ENCODE data around the gene DSTN.

DSTN gene

DNA sequence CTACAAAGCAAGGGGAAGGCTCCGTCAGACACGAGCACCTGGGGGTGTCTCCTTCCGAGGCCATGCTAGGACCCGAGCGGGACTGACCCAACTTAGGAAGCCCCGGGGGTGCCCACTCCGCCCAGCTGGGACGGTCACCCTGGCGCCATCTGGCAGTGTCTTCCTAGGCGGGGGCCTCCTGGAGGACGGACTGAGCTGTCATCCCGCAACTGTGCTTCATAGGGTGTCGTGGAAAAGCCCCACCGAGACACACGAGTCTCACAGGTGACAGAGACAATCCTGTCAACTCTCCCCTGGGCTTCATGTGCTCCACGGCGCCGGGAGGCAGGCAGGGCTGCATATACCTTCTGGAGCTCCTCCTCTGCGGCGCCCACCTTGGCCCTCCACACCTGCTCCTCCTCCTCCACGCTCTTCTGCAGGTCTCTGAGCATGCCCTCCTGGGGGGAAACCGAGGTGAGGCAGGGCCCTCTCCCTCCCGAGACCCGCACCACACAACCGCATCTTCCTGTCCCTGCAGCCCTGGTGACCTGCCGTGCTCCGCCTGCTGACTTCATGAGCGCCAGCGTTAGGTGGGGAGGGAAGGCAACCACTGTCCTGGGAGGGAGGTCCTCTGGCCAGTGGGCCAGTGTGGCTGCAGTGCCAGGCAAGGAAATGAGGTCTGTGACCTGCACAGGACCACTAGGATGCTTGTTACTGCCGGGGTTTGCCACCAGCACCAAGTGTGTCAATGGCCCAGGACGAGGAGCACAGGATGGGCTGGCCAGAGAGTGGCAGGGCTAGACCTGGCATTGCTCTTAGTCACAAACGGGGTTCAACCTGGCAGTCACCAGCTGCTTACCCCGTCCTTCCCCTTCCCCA, 50.7 kb downstream of the DSTN start:
- WGBS, 2 donors (ENCODE audit: extremely low coverage in 2 of 2, insufficient read length in 2 of 2, insufficient replicate concordance in 1 of 2), result no CpG with 5 or more reads among the region's 33 CpGs
- Histone ChIP-seq H3K27ac (replicated peaks; ENCODE audit: low read length) (no peak overlapping the region), H2BK12ac (ENCODE audit: low read length) (no peak overlapping the region), H3K14ac (ENCODE audit: low read length) (no peak overlapping the region), H2BK120ac (ENCODE audit: low read depth, low read length) (no peak overlapping the region), H4K91ac (ENCODE audit: low read depth, low read length, poor library complexity) (no peak overlapping the region), H3K79me1 (ENCODE audit: low read depth, low read length) (no peaks in the 10 kb centered on the region), H2AK5ac (ENCODE audit: low read depth, low read length) (no peak overlapping the region), H3K4me3 (ENCODE audit: low read length in 2 of 2) (peak overlapping the region in 1 of 2 donors; percentile 1), H3K18ac (ENCODE audit: low read length) (no peak overlapping the region), H3K4me1 (ENCODE audit: control insufficient read depth in 2 of 2, insufficient read depth in 1 of 2, low read depth in 1 of 2, low read length in 2 of 2) (no peaks in the 10 kb centered on the region), H3K4me2 (ENCODE audit: insufficient read depth, low read length, poor library complexity, severe bottlenecking) (no peak overlapping the region), H3K27me3 (ENCODE audit: control insufficient read depth in 3 of 3, insufficient read depth in 3 of 3, low read depth in 1 of 3, low read length in 3 of 3) (no peaks in the 10 kb centered on the region), H3K9ac (ENCODE audit: low read depth, low read length, poor library complexity) (no peak overlapping the region), H4K8ac (ENCODE audit: low read depth, low read length) (no peak overlapping the region), H3K9me3 (replicated peaks in 1 of 2; ENCODE audit: control insufficient read depth in 2 of 2, insufficient read depth in 1 of 2, low read depth in 1 of 2, low read length in 2 of 2) (no peaks in the 10 kb centered on the region), H2AFZ (ENCODE audit: low read length) (no peak overlapping the region), H3K23ac (ENCODE audit: low read depth, low read length, poor library complexity) (no peak overlapping the region), H2BK5ac (ENCODE audit: low read length) (no peak overlapping the region), H3K4ac (ENCODE audit: low read length) (no peak overlapping the region), H3K36me3 (replicated peaks in 1 of 2; ENCODE audit: control insufficient read depth in 2 of 2, insufficient read depth in 2 of 2, low read length in 2 of 2) (peaks cover 25 to 37% of the 10 kb centered on the region in 2 donors), H2BK15ac (ENCODE audit: low read length) (no peak overlapping the region)
- no peak for DNase-seq (ENCODE audit: low spot score)

DNA sequence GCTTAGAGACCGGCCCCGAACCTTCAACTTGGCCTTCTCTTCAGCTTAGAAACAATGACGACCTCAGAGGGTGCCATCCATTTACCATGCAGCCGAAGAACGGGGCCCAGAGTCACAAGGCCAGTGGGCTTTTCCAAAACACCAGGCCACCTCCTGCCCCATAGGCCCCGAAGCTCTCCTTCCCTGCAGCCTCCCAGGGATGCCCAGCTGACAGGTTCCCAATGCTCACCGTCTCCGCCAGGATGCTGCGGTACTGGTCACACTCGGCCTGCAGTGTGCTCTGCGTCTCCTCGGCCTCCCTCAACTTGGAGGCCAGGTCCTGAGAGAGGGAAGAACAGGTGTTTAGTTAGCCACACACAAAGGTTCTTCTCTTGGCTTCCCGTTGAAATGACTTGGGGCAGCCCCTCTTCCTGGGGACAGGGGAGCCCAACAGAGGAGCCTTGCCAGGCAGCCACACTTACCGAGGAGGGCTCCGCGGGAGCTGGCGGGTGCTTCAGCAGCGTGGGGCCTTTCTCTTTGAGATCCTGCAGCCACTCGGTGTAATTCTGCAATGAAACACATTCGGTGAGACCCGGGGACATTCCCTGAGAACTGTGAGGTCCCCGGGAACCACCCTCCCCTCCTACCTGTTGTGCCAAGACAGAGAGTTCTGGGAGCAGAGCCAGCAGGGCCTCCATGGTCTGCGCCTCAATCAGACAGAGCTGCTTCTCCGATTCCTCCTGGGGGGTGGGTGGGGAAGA, 51.5 kb downstream of the DSTN start:
- Histone ChIP-seq H2BK12ac (ENCODE audit: low read length) (no peak overlapping the region), H3K14ac (ENCODE audit: low read length) (no peak overlapping the region), H3K27me3 (ENCODE audit: control insufficient read depth in 3 of 3, insufficient read depth in 3 of 3, low read depth in 1 of 3, low read length in 3 of 3) (no peaks in the 10 kb centered on the region), H3K4ac (ENCODE audit: low read length) (no peak overlapping the region), H2AK5ac (ENCODE audit: low read depth, low read length) (no peak overlapping the region), H3K9me3 (replicated peaks in 1 of 2; ENCODE audit: control insufficient read depth in 2 of 2, insufficient read depth in 1 of 2, low read depth in 1 of 2, low read length in 2 of 2) (no peaks in the 10 kb centered on the region), H4K8ac (ENCODE audit: low read depth, low read length) (no peak overlapping the region), H3K4me1 (ENCODE audit: control insufficient read depth in 2 of 2, insufficient read depth in 1 of 2, low read depth in 1 of 2, low read length in 2 of 2) (no peaks in the 10 kb centered on the region), H3K27ac (replicated peaks; ENCODE audit: low read length) (no peak overlapping the region), H3K9ac (ENCODE audit: low read depth, low read length, poor library complexity) (no peak overlapping the region), H3K18ac (ENCODE audit: low read length) (no peak overlapping the region), H3K23ac (ENCODE audit: low read depth, low read length, poor library complexity) (no peak overlapping the region), H4K91ac (ENCODE audit: low read depth, low read length, poor library complexity) (no peak overlapping the region), H2BK120ac (ENCODE audit: low read depth, low read length) (no peak overlapping the region), H3K4me2 (ENCODE audit: insufficient read depth, low read length, poor library complexity, severe bottlenecking) (no peak overlapping the region), H2AFZ (ENCODE audit: low read length) (no peak overlapping the region), H2BK15ac (ENCODE audit: low read length) (no peak overlapping the region), H3K4me3 (ENCODE audit: low read length in 2 of 2) (no peak overlapping the region), H3K36me3 (replicated peaks in 1 of 2; ENCODE audit: control insufficient read depth in 2 of 2, insufficient read depth in 2 of 2, low read length in 2 of 2) (peaks cover 27 to 37% of the 10 kb centered on the region in 2 donors), H2BK5ac (ENCODE audit: low read length) (no peak overlapping the region), H3K79me1 (ENCODE audit: low read depth, low read length) (no peaks in the 10 kb centered on the region)
- no peak for DNase-seq (ENCODE audit: low spot score)
- no CpG with 5 or more reads among the region's 24 CpGs for WGBS, 2 donors (ENCODE audit: extremely low coverage in 2 of 2, insufficient read length in 2 of 2, insufficient replicate concordance in 1 of 2)

GRCh38 chr20:17622086-17622850, 52.4 kb downstream of the DSTN start:
- Histone ChIP-seq H4K8ac (ENCODE audit: low read depth, low read length) (no peak overlapping the region), H2AFZ (ENCODE audit: low read length) (no peak overlapping the region), H3K4me1 (ENCODE audit: control insufficient read depth in 2 of 2, insufficient read depth in 1 of 2, low read depth in 1 of 2, low read length in 2 of 2) (no peaks in the 10 kb centered on the region), H3K36me3 (replicated peaks in 1 of 2; ENCODE audit: control insufficient read depth in 2 of 2, insufficient read depth in 2 of 2, low read length in 2 of 2) (peaks cover 28 to 44% of the 10 kb centered on the region in 2 donors), H3K9me3 (replicated peaks in 1 of 2; ENCODE audit: control insufficient read depth in 2 of 2, insufficient read depth in 1 of 2, low read depth in 1 of 2, low read length in 2 of 2) (no peaks in the 10 kb centered on the region), H3K4me3 (ENCODE audit: low read length in 2 of 2) (no peak overlapping the region), H2BK15ac (ENCODE audit: low read length) (no peak overlapping the region), H3K27ac (replicated peaks; ENCODE audit: low read length) (no peak overlapping the region), H4K91ac (ENCODE audit: low read depth, low read length, poor library complexity) (no peak overlapping the region), H2AK5ac (ENCODE audit: low read depth, low read length) (no peak overlapping the region), H3K18ac (ENCODE audit: low read length) (peak overlapping the region; percentile 21), H2BK120ac (ENCODE audit: low read depth, low read length) (no peak overlapping the region), H3K27me3 (ENCODE audit: control insufficient read depth in 3 of 3, insufficient read depth in 3 of 3, low read depth in 1 of 3, low read length in 3 of 3) (no peaks in the 10 kb centered on the region), H3K4me2 (ENCODE audit: insufficient read depth, low read length, poor library complexity, severe bottlenecking) (no peak overlapping the region), H2BK5ac (ENCODE audit: low read length) (no peak overlapping the region), H3K23ac (ENCODE audit: low read depth, low read length, poor library complexity) (no peak overlapping the region), H3K79me1 (ENCODE audit: low read depth, low read length) (no peaks in the 10 kb centered on the region), H3K4ac (ENCODE audit: low read length) (no peak overlapping the region), H2BK12ac (ENCODE audit: low read length) (no peak overlapping the region), H3K14ac (ENCODE audit: low read length) (no peak overlapping the region), H3K9ac (ENCODE audit: low read depth, low read length, poor library complexity) (no peak overlapping the region)
- WGBS, 2 donors (ENCODE audit: extremely low coverage in 2 of 2, insufficient read length in 2 of 2, insufficient replicate concordance in 1 of 2), result no CpG with 5 or more reads among the region's 11 CpGs
- no peak for DNase-seq (ENCODE audit: low spot score)
